Raji (cell line): ENCODE measurements around the gene BCL2L11.

Experiments used
- POLR2A ChIP-seq: IDR thresholded peaks from 2 replicates; pipeline ENCODE4 v1.6.1; 2011; ENCODE audit warnings: low read depth, low read length, control low read depth; ENCODE audit not compliant: insufficient read depth

BCL2L11 gene

GRCh38 chr2:111113838-111114237 is 6.9 kb upstream of the BCL2L11 start:
- no peak for TF ChIP-seq POLR2A

GRCh38 chr2:111116011-111116746 is 4.5 kb upstream of the BCL2L11 start:
- no peak for TF ChIP-seq POLR2A

DNA sequence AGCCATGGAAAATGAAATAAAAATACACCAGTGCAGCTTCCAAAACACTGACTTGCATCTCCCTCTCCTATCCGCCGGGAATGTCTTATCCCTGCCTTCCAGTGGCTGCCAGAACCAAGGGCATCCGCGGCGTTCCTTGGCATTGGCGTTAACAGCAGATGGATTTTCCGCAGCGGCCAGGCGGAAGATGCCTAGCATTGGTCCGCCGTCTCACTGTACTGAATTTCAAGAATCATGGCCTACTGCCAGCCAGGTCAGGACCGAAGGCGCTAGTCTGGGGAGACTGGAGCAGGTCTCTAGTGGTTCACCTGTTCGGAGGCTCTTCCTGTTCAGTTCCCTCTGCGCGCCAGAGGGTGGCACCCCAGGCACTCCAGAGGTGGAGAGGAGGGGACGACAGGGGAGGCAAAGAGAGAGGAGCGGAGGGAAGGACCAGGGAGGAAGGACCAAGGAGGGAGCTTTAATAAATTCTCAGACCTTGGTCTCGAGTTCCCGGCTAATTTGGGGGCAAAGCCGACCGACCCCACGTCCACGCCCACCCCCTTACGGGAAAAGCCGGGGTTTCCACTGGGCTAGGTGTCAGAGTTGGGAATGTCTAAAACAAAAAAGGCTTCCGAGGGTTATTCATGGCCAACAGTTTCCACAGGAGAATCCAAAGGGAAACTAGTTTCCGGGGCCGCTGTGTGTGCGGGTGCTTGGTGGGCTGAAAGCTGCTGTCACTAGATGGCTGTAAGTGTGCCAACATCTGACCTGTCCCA is 3.7 kb upstream of the BCL2L11 start:
- TF ChIP-seq POLR2A, result 0 out of 2 replicates have a peak, but pooled peaks have one; percentile 22

DNA sequence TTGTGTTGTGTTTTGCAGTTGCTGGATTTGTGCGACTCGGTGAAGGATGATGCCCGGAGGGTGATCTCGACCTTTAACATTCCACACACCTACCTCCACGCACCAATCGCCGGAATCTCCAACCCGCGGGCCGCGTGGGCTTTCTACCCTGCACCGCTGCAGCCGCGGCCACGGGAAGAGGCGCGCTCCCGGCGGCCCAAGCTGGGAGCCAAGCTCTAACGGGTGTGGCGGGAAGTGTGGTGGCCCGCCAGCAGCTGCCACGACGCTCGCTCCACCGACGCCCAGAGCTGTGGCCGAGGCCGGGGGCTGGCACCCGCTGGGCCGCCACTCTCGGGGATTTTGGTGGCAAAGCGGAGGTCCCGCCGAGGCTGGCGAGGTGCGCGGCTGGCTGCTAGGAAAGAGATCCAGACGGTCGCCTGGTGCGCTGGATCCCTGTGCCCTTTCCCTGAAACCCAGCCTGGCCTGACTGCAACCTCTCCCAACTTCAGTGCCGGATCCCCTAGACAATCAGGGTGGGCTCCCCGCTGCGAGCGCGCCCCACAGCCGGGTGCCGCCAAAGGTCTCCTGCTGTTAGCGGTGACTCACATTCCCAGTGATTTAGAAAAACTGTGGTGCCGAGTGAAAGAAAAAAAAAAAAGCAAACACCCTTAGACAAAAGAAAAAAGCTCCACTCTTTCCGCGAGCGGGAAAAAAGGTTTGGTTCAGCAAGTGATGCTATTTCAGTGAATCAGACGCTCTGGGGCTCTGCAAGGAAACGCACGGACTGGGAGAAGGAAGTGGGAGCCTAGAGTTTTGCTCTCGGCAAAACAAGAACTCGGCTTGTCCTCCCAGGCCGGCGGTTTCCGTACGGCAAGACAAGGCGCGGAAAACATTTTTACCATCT is 2.9 kb upstream of the BCL2L11 start:
- no peak for TF ChIP-seq POLR2A

DNA sequence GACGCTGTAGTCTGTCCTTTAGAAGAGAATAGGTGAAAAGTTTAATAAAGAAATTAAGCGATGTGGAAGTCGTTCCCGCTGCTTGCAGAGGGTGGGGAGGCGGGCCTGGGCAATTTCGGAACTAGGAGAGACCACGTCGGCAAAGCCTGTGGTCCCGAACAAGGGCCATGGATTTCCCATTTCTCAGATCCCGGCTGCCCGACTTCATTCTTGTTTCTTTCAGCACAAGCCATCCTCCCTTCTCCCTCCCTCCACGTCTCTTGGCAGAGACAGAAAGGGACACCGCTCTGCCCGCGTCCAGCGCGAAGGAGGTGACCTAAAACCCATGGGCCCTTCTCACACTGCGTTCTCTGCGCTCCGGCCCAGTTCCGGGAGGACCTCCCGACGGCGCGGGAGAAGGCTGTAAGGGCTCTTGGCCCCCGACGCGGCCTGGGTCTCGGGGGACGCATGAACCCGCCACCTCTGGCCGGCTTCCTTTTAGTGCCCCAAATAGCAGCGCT is 2.2 kb upstream of the BCL2L11 start:
- TF ChIP-seq POLR2A, result no peak

DNA sequence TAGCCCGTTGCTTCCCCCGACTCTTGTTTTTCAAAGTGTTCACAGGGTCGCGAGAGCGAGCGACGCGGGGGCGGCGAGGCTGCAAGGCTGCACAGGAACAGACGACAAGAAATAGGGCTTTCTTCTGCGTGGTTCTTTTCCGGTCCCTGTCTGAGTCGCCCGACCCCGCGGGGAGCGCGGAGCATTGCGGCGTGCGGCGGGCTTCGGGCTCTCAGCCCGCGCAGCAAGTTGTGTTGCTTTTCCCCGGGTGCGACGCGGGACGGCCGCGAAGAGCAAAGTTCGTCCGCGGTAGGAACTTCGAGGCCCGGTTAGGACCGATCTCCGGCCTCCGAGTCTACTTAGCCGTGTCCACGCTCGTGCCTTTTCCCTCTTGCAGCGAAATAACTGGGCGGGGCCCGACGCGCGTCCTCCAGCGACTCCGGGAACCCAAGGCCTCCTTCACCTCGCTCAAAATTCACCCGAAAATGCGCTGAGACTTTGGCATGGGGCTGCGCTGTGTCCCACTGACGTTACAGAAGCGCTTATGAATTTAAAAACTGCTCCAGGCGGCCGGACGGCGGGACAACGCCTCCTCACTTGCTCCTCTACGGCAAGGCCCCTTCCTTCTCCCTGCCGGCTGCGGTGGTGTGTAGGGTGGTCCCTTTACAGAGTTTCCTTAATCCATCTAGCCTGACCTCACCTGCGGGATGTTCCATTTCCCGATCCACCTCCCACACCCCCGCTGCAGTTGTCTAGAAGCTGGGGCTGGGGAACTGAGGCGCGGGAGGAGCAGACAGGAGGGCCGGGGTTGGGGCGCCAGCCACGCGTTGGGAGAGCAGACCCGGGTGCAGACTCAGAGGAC is 1.5 kb upstream of the BCL2L11 start:
- no peak for TF ChIP-seq POLR2A

DNA sequence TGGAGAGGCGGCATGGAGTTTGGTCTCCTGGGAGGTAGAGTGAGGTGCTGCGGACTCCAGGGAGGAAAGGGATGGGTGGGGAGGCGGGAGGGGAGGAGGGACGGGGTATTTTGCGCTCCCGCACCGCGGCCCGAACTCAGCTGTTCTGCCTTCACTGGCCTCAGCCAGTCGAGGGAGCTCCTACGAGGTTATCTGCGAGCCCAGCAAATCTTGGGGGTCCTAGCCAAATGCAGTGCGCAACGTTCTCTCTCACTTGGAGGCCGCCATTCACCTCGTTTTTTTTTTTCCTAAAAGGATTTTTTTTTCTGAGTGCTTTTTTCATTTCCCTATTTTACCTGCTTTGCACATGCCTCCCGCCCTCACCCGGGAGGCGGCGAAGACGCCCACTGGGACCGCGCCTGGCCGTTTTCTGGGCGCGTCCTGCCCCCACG is 877 bp upstream of the BCL2L11 start:
- TF ChIP-seq POLR2A, result no peak

DNA sequence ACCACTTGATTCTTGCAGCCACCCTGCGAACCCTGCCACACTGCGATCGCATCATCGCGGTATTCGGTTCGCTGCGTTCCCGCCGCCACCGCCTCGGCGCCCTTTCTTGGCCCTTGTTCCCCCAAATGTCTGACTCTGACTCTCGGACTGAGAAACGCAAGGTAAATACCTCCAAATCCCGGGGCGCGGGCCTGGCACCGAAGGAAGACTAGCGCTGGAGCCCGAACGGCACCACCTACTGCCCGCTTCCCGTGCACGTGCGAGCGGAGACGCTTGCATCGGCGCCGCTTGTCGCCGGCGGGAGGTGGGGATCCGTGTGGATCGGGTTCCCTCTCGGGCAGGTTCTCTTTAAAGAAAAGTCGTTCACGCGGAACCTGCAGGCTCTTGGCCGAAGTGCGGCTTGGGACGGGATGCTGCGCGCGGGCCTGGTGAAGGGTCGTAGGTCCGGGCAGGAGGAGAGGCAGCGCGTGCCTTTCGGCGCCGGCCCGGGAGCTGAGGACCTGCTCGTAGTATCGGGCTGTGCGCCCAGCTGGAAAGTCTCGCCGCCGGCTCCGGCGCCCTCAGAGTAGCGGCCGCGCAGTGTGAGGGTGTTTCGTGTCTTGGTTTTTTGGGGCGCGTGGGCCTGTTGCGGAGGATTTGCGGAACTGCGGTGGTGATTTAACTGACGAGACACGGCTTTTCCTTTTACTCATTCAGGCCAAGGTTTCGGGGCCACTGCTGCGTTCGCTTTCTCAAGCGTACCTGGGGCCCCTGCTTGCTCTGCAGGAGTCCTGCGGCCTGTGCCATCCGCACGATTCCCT is 514 bp downstream of the BCL2L11 start:
- TF ChIP-seq POLR2A, result no peak; the same call in 1 of the 2 replicates

DNA sequence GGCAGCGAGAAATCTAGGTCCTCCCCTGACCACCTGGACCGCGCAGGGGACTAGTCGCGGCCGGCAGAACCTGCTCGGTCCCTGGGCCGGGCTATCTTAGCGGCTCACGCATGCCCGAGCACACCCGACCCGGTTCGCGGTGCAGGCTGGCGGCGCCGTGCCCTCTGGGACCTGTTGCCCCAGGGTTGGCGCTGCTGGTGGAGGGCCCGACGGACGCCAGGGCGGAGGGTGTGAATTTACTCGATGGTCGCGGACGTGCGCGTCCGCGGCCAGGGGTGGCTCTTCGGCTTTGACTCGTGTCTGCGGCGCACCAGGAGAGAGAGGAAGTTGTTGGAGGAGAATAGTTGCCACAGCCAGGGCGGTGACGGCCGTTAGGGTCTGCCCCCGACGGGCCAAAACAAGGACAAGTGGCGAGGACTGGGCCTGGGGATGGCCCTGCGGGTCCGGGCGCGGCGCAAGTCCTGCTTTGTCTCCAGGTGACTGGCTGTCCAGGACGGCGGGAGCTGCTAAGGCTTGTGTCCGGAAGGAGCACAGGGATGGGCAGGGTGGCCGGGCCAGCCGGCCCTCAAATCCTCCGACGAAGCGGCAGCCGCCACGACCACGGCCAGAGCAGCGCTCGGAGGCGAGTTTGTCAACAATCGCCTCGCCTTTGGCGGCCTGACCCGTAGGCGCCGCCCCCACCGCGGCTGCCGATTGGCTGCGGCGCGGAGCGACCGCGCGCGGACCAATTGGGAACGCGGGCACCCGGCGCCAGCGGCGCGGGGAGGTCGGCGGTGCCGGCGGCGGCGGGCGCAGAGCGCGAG is 1.3 kb downstream of the BCL2L11 start:
- peak; percentile 49 for TF ChIP-seq POLR2A

GRCh38 chr2:111122631-111123421 is 2.1 kb downstream of the BCL2L11 start:
- no peak; the same call in 1 of the 2 replicates for TF ChIP-seq POLR2A

GRCh38 chr2:111123751-111124150 is 3.0 kb downstream of the BCL2L11 start:
- TF ChIP-seq POLR2A, result no peak

DNA sequence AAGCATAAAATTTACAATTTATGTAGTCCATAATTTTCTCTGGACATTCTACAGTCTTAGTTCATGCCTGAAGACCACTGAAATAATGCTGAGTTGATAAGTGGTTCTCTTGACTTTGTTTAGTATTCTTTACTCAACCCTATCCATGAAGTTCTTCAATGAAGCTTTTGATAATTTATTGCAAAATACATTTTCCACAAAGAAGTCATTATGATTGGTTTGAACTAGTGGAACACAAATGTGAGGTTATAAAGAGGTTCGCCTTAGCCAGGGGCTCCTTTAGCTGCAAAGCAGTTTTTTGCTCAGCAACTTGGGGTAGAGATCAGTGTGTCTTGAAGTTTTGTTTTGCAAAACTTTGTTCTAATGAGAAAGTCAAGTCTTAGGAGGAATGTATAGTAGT is 5.9 kb downstream of the BCL2L11 start:
- no peak for TF ChIP-seq POLR2A
